ENCODE data around the gene RPRML. TPM values are rescaled to one million over a fixed set of nuclear protein-coding genes. Genes with fewer than 3 reads are reported as not detected.
"Not testable (repeated sequence)": the region's sequence is repeated elsewhere in the genome, so short reads cannot be mapped to it uniquely, and the experiment has no call there.

RPRML gene
- total RNA-seq, 1 donor from 2014 or later = not detected

- Mint-ChIP-seq H3K4me3 (ENCODE audit: unreplicated experiment) (no peak overlapping the region), H3K27me3 (ENCODE audit: unreplicated experiment) (peaks cover 5% of the 10 kb centered on the region), H3K27ac (ENCODE audit: unreplicated experiment) (no peak overlapping the region), H3K9me3 (ENCODE audit: unreplicated experiment) (no peaks in the 10 kb centered on the region), H3K4me1 (ENCODE audit: unreplicated experiment) (peaks cover 26% of the 10 kb centered on the region), H3K36me3 (ENCODE audit: low read depth, unreplicated experiment) (peaks cover 15% of the 10 kb centered on the region)
- no peak for TF ChIP-seq CTCF (IDR thresholded peaks at IDR 0.05; ENCODE audit: unreplicated experiment)
- no peak for DNase-seq (ENCODE audit: low spot score)
These were observed 15.5 kb downstream of the RPRML start for GRCh38 chr17:46963571-46963970.

- no peak for DNase-seq (ENCODE audit: low spot score)
- TF ChIP-seq CTCF (IDR thresholded peaks at IDR 0.05; ENCODE audit: unreplicated experiment) = no peak
- Mint-ChIP-seq H3K36me3 (ENCODE audit: low read depth, unreplicated experiment) (peaks cover 6% of the 10 kb centered on the region), H3K27ac (ENCODE audit: unreplicated experiment) (no peak overlapping the region), H3K9me3 (ENCODE audit: unreplicated experiment) (no peaks in the 10 kb centered on the region), H3K4me3 (ENCODE audit: unreplicated experiment) (no peak overlapping the region), H3K4me1 (ENCODE audit: unreplicated experiment) (peaks cover 29% of the 10 kb centered on the region), H3K27me3 (ENCODE audit: unreplicated experiment) (peaks cover 8% of the 10 kb centered on the region)
These were observed 16.7 kb downstream of the RPRML start for GRCh38 chr17:46962374-46962790.

- Mint-ChIP-seq H3K9me3 (ENCODE audit: unreplicated experiment) (no peaks in the 10 kb centered on the region), H3K27ac (ENCODE audit: unreplicated experiment) (no peak overlapping the region), H3K27me3 (ENCODE audit: unreplicated experiment) (peaks cover 4% of the 10 kb centered on the region), H3K4me1 (ENCODE audit: unreplicated experiment) (peaks cover 21% of the 10 kb centered on the region), H3K36me3 (ENCODE audit: low read depth, unreplicated experiment) (peaks cover 5% of the 10 kb centered on the region), H3K4me3 (ENCODE audit: unreplicated experiment) (no peak overlapping the region)
- DNase-seq (ENCODE audit: low spot score) = no peak
- TF ChIP-seq CTCF (IDR thresholded peaks at IDR 0.05; ENCODE audit: unreplicated experiment) = no peak
These were observed 18.9 kb downstream of the RPRML start for GRCh38 chr17:46960152-46960551.

- Mint-ChIP-seq H3K9me3 (ENCODE audit: unreplicated experiment) (no peaks in the 10 kb centered on the region), H3K4me1 (ENCODE audit: unreplicated experiment) (peaks cover 21% of the 10 kb centered on the region), H3K27ac (ENCODE audit: unreplicated experiment) (peak overlapping the region; percentile 72), H3K4me3 (ENCODE audit: unreplicated experiment) (no peak overlapping the region), H3K27me3 (ENCODE audit: unreplicated experiment) (peaks cover 4% of the 10 kb centered on the region), H3K36me3 (ENCODE audit: low read depth, unreplicated experiment) (peaks cover 5% of the 10 kb centered on the region)
- DNase-seq (ENCODE audit: low spot score) = no peak
- no peak for TF ChIP-seq CTCF (IDR thresholded peaks at IDR 0.05; ENCODE audit: unreplicated experiment)
These were observed 20.9 kb downstream of the RPRML start for GRCh38 chr17:46958041-46958591.

- DNase-seq (ENCODE audit: low spot score); H3K36me3 Mint-ChIP-seq (ENCODE audit: low read depth, unreplicated experiment): not testable (repeated sequence)
- H3K4me1 Mint-ChIP-seq (ENCODE audit: unreplicated experiment) = peaks cover 20% of the 10 kb centered on the region
These were observed 25.9 kb downstream of the RPRML start for GRCh38 chr17:46953191-46953590.

More at GRCh38 chr17:46953191-46953590, 25.9 kb downstream of the RPRML start:
- H3K27ac Mint-ChIP-seq (ENCODE audit: unreplicated experiment); H3K4me3 Mint-ChIP-seq (ENCODE audit: unreplicated experiment); H3K27me3 Mint-ChIP-seq (ENCODE audit: unreplicated experiment); H3K9me3 Mint-ChIP-seq (ENCODE audit: unreplicated experiment): not testable (repeated sequence)
